NCI-H748 (cell line): ENCODE data around the gene PTPRM.

Source experiments
- DNase-seq: peaks from one replicate; lab custom pipeline; 2025; ENCODE audit not compliant: unreplicated experiment; lab: John Stamatoyannopoulos, UW

Gene PTPRM

GRCh38 chr18:8339210-8339609 is 772.1 kb downstream of the PTPRM start:
- no peak for DNase-seq

GRCh38 chr18:8339952-8340351 is 772.8 kb downstream of the PTPRM start:
- no peak for DNase-seq

GRCh38 chr18:8341481-8342230 is 774.5 kb downstream of the PTPRM start:
- DNase-seq, result peak; percentile 42

GRCh38 chr18:8348051-8348720 is 781.1 kb downstream of the PTPRM start:
- DNase-seq, result peak; percentile 98

GRCh38 chr18:8349608-8350323 is 782.6 kb downstream of the PTPRM start:
- no peak for DNase-seq

- DNase-seq, result no peak
These were observed 783.5 kb downstream of the PTPRM start for GRCh38 chr18:8350628-8351027.

GRCh38 chr18:8351161-8351560 is 784.0 kb downstream of the PTPRM start:
- DNase-seq, result no peak

- DNase-seq, result no peak
These were observed 787.2 kb downstream of the PTPRM start for GRCh38 chr18:8354304-8354703.

- no peak for DNase-seq
These were observed 788.9 kb downstream of the PTPRM start for GRCh38 chr18:8356001-8356400.

- no peak for DNase-seq
These were observed 790.2 kb downstream of the PTPRM start for GRCh38 chr18:8357320-8357719.

GRCh38 chr18:8358033-8358765 is 791.1 kb downstream of the PTPRM start:
- no peak for DNase-seq

- peak; percentile 87 for DNase-seq
These were observed 792.0 kb downstream of the PTPRM start for GRCh38 chr18:8359076-8359475.

GRCh38 chr18:8359481-8359880 is 792.4 kb downstream of the PTPRM start:
- no peak for DNase-seq

GRCh38 chr18:8361941-8362471 is 794.9 kb downstream of the PTPRM start:
- peak; percentile 11 for DNase-seq

GRCh38 chr18:8362863-8363262 is 795.7 kb downstream of the PTPRM start:
- no peak for DNase-seq

- DNase-seq, result no peak
These were observed 797.3 kb downstream of the PTPRM start for GRCh38 chr18:8364385-8364784.

GRCh38 chr18:8365006-8365405 is 797.9 kb downstream of the PTPRM start:
- DNase-seq, result no peak

GRCh38 chr18:8365528-8365927 is 798.4 kb downstream of the PTPRM start:
- DNase-seq, result no peak

- DNase-seq, result no peak
These were observed 799.0 kb downstream of the PTPRM start for GRCh38 chr18:8366070-8366469.

- DNase-seq, result peak; percentile 28
These were observed 799.5 kb downstream of the PTPRM start for GRCh38 chr18:8366656-8367055.
